GM12865 (cell line): ENCODE data around the gene MAP4K3.
A peak's percentile ranks its signal among the peaks of the same experiment; 100 is the strongest.

Experiments used
- DNase-seq: peaks from one replicate; pipeline ENCODE4 v3.0.0; 2010; ENCODE audit warnings: low read depth
- H3K4me3 ChIP-seq: 2 replicates; pipeline ENCODE4 v1.5.1; 2011; ENCODE audit warnings: mild to moderate bottlenecking, low read depth, low read length, control low read depth
- CTCF ChIP-seq: IDR thresholded peaks from 2 replicates; pipeline ENCODE4 v1.5.1; 2011; ENCODE audit warnings: low read length, control low read depth, low read depth, inconsistent platforms; ENCODE audit not compliant: insufficient read depth; ENCODE audit errors: missing control alignments

MAP4K3 gene

DNA sequence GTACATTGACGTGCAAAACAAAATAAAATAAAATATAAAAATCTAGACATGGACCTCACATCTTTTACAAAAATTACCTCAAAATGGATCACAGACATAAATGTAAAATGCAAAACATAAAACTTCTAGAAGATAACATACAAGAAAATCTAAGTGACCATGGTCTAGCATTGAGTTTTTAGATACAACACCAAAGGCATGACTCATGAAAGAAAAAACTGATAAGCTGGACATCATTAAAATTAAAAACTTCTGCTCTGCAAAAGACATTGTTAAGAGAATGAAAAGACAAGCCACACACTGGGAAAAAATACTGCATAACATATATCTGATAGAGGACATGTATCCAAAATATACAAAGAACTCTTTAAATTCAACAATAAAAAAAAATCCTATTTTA lies 14.4 kb downstream of the MAP4K3 start:
- TF ChIP-seq CTCF, result no peak
- no peak overlapping the region for H3K4me3 ChIP-seq
- DNase-seq, result no peak

DNA sequence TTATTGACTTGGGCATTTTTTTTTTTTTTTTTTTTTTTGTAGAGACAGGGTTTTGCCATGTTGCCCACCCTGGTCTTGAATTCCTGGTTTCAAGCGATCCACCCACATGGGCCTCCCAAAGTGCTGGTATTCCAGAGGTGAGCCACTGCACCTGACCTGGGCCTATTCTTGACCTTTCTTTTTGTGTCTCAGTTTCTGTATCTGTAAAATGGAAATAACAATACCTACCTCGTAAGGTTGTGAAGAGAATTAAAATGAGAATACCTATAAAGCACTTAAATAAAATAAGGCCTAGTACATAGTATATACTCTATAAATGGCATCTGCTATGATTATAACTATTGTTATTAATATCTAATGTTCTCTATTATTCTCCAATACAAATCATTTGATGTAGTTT lies 15.7 kb downstream of the MAP4K3 start:
- no peak overlapping the region for H3K4me3 ChIP-seq
- TF ChIP-seq CTCF, result no peak
- DNase-seq, result no peak

GRCh38 chr2:39419282-39420223 lies 17.5 kb downstream of the MAP4K3 start:
- no peak for TF ChIP-seq CTCF
- H3K4me3 ChIP-seq, result no peak overlapping the region
- no peak for DNase-seq

- no peak for TF ChIP-seq CTCF
These were observed 18.6 kb downstream of the MAP4K3 start for GRCh38 chr2:39418491-39418890.

GRCh38 chr2:39416140-39416539 lies 20.9 kb downstream of the MAP4K3 start:
- no peak overlapping the region for H3K4me3 ChIP-seq
- no peak for DNase-seq
- no peak for TF ChIP-seq CTCF

More at GRCh38 chr2:39418491-39418890, 18.6 kb downstream of the MAP4K3 start:
- no peak overlapping the region for H3K4me3 ChIP-seq
- DNase-seq, result no peak

GRCh38 chr2:39413063-39413737 lies 23.9 kb downstream of the MAP4K3 start:
- DNase-seq, result peak; percentile 31
- no peak for TF ChIP-seq CTCF
- H3K4me3 ChIP-seq, result no peak overlapping the region
